Endothelial cell of umbilical vein (primary cell): Measurements from ENCODE around the gene COL1A1. TPM values are rescaled to one million over a fixed set of nuclear protein-coding genes. Genes with fewer than 3 reads are reported as not detected.
A peak's percentile ranks its signal among the peaks of the same experiment; 100 is the strongest.

Source experiments
- BruUV-seq: library from RNA; stranded (reverse); fragments of 400-500 nt; replicated peaks from 2 replicates; lab custom pipeline; 2021; lab: Mats Ljungman, UMichigan
- CTCF ChIA-PET: fragments of 300-600, 350-600 bp; sonication (Branson Sonifier 250); formaldehyde crosslinking; loops from one replicate; lab custom pipeline; 2021; ENCODE audit warnings: antibody characterized with exemption, inconsistent platforms; lab: Charles Lee
- POLR2A ChIA-PET: fragments of 300-600, 350-600 bp; sonication (Branson Sonifier 250); formaldehyde crosslinking; loops from one replicate; lab custom pipeline; 2021; ENCODE audit warnings: antibody characterized with exemption, inconsistent platforms; lab: Charles Lee
- DNase-seq: peaks from one replicate; pipeline ENCODE4 v3.0.0-alpha.2; 2011; ENCODE audit warnings: low read depth, low spot score
- FAIRE-seq: peaks from 2 replicates; lab custom pipeline; 2011; peaks lifted over from hg19 to GRCh38; lab: Jason Lieb, UNC
- H2AFZ ChIP-seq: 2 replicates; pipeline ENCODE4 v1.6.0; 2012; ENCODE audit warnings: low read depth, low read length, control low read depth, inconsistent platforms
- H3K27ac ChIP-seq: 2 replicates; pipeline ENCODE4 v1.5.1; 2011; ENCODE audit warnings: low read depth, mild to moderate bottlenecking, control low read depth, low read length, moderate library complexity; ENCODE audit not compliant: insufficient read depth
- H3K27me3 ChIP-seq, 2 experiments: 2 replicates each; pipeline versions ENCODE4 v1.6.0 to v1.6.1; 2011; ENCODE audit warnings: low read length in 2 of 2, mixed read lengths in 1 of 2; ENCODE audit not compliant: control insufficient read depth in 2 of 2, insufficient read depth in 2 of 2
- H3K36me3 ChIP-seq, 2 experiments: 2 replicates in 1 of 2; 3 replicates in 1 of 2; pipeline ENCODE4 v1.5.1; 2011; ENCODE audit warnings: low read length in 2 of 2, mild to moderate bottlenecking in 1 of 2, moderate library complexity in 1 of 2; ENCODE audit not compliant: control insufficient read depth in 2 of 2, insufficient read depth in 2 of 2; ENCODE audit errors: extremely low read depth in 1 of 2
- H3K4me1 ChIP-seq: 3 replicates; pipeline ENCODE4 v1.5.1; 2011; ENCODE audit warnings: mild to moderate bottlenecking, low read length; ENCODE audit not compliant: control insufficient read depth, insufficient read depth; ENCODE audit errors: extremely low read depth
- H3K4me2 ChIP-seq: 2 replicates; pipeline ENCODE4 v1.6.1; 2011; ENCODE audit warnings: low read length, control low read depth, mixed read lengths; ENCODE audit not compliant: insufficient read depth
- H3K4me3 ChIP-seq, 3 experiments: fragments of 200-600 bp in 1 of 3; sonication (generic), shearing (Covaris generic) in 1 of 3; replicated peaks in 1 of 3; 2 replicates each; pipeline ENCODE4 v1.5.1; 2011 to 2016; ENCODE audit warnings: control low read depth in 3 of 3, low read length in 3 of 3, mild to moderate bottlenecking in 2 of 3, inconsistent platforms in 1 of 3, low read depth in 1 of 3, moderate library complexity in 1 of 3; ENCODE audit not compliant: insufficient read depth in 1 of 3
- H3K79me2 ChIP-seq: 2 replicates; pipeline ENCODE4 v1.6.0; 2012; ENCODE audit warnings: low read length, inconsistent platforms; ENCODE audit not compliant: control insufficient read depth, insufficient read depth
- H3K9ac ChIP-seq: replicated peaks from 2 replicates; pipeline ENCODE3; 2011; ENCODE audit warnings: low read length, control low read depth; ENCODE audit not compliant: insufficient read depth; ENCODE audit errors: extremely low read depth
- H3K9me1 ChIP-seq: replicated peaks from 3 replicates; pipeline ENCODE4 v1.6.0; 2011; ENCODE audit warnings: mild to moderate bottlenecking, low read length; ENCODE audit not compliant: control insufficient read depth, insufficient read depth; ENCODE audit errors: extremely low read depth
- H3K9me3 ChIP-seq: replicated peaks from 2 replicates; pipeline ENCODE4 v1.5.1; 2012; ENCODE audit warnings: low read length, inconsistent platforms; ENCODE audit not compliant: control insufficient read depth, insufficient read depth
- H4K20me1 ChIP-seq: replicated peaks from 2 replicates; pipeline ENCODE3; 2011; ENCODE audit warnings: mild to moderate bottlenecking, low read length; ENCODE audit not compliant: control insufficient read depth, insufficient read depth; ENCODE audit errors: extremely low read depth
- FOS ChIP-seq: IDR thresholded peaks from 2 replicates; pipeline ENCODE4 v1.6.1; 2011; ENCODE audit warnings: mild to moderate bottlenecking, low read length, moderate library complexity, borderline replicate concordance; ENCODE audit not compliant: insufficient read depth
- JUN ChIP-seq: IDR thresholded peaks from 2 replicates; pipeline ENCODE4 v1.6.1; 2011; ENCODE audit warnings: borderline replicate concordance, low read depth; ENCODE audit not compliant: insufficient read length, insufficient read depth
- MYC ChIP-seq: IDR thresholded peaks from one replicate; pipeline ENCODE4 v1.6.1; 2011; ENCODE audit warnings: mild to moderate bottlenecking, low read depth, low read length
- POLR2AphosphoS5 ChIP-seq: IDR thresholded peaks from 2 replicates; pipeline ENCODE4 v1.6.1; 2012; ENCODE audit warnings: low read depth, mild to moderate bottlenecking, control low read depth, low read length, moderate library complexity; ENCODE audit not compliant: insufficient read depth
- dilution Hi-C: fragments of 300-500 bp; cut with MboI; formaldehyde crosslinking; loops from one replicate; pipeline ENCODE4 v1.15.0; 2019; ENCODE audit warnings: low sequenced_read_pairs; ENCODE audit not compliant: extremely low pct_ligation_motif_present
- intact Hi-C: fragments of 100-400 bp; cut with micrococcal nuclease; formaldehyde crosslinking; loops from one replicate; pipeline ENCODE4 v1.10.0; 2022
- polyA plus RNA-seq, 4 experiments: library from polyadenylated mRNA; depleted of rRNA in 3 of 4; stranded (reverse) in 3 of 4; unstranded in 1 of 4; fragments of >200 nt; gene quantifications; 2 replicates each; pipeline versions ENCODE4 v1.2.1 to v1.2.3, GENCODE V29; 2011 to 2012; ENCODE audit warnings: missing spikeins in 1 of 4
- total RNA-seq: library from RNA; stranded (reverse); gene quantifications from 2 replicates; pipeline ENCODE4 v1.2.3, GENCODE V29; 2021
- TF ChIP-seq, protein P1 (sequence below), 2 donors: IDR thresholded peaks; 1 replicate in 1 of 2; 2 replicates in 1 of 2; pipeline ENCODE4 v1.5.1; 2011; ENCODE audit warnings: low read length in 2 of 2, mild to moderate bottlenecking in 2 of 2, moderate library complexity in 2 of 2, control low read depth in 1 of 2, inconsistent platforms in 1 of 2, low read depth in 1 of 2; ENCODE audit not compliant: insufficient read depth in 1 of 2; ENCODE audit errors: extremely low read depth in 1 of 2
- TF ChIP-seq, protein P2 (sequence below): IDR thresholded peaks from 2 replicates; pipeline ENCODE4 v1.6.1; 2011; ENCODE audit not compliant: insufficient read depth, insufficient read length

The COL1A1 gene
- total and polyA plus RNA-seq, 2 donors (not counting 3 experiments of a cell fraction or from before 2014, with no cell fraction given) = 0.07 TPM

DNA sequence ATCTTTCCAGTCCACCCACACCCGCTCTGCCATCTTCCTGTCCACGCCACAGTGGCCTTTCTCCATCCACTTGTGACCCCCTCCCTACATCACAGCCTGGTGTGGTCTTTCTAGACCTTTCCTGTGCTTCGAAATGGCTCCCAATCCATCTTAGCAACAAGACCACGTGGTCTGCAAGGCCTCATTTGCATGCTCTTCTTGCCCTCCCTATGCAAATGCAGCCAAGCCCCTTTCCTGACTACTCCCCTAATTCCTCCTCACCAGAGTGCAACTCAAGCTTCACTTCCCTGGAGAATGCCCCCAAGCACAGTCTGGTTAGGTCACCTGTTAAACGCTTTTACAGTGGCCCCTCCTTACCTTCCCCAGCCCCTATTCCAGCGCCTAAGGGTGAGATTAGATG, 57.1 kb downstream of the COL1A1 start:
- no peak overlapping the region for H3K27ac ChIP-seq
- no peak for DNase-seq
- no peak overlapping the region for H3K4me3 ChIP-seq
- H3K4me1 ChIP-seq = peaks cover 51% of the 10 kb centered on the region
- intact Hi-C loops = no loop called here
- BruUV-seq = no TSS peak
- no peak for TF ChIP-seq MYC
- TF ChIP-seq JUN = no peak
- no peak for TF ChIP-seq FOS
- TF ChIP-seq, protein P1, sequence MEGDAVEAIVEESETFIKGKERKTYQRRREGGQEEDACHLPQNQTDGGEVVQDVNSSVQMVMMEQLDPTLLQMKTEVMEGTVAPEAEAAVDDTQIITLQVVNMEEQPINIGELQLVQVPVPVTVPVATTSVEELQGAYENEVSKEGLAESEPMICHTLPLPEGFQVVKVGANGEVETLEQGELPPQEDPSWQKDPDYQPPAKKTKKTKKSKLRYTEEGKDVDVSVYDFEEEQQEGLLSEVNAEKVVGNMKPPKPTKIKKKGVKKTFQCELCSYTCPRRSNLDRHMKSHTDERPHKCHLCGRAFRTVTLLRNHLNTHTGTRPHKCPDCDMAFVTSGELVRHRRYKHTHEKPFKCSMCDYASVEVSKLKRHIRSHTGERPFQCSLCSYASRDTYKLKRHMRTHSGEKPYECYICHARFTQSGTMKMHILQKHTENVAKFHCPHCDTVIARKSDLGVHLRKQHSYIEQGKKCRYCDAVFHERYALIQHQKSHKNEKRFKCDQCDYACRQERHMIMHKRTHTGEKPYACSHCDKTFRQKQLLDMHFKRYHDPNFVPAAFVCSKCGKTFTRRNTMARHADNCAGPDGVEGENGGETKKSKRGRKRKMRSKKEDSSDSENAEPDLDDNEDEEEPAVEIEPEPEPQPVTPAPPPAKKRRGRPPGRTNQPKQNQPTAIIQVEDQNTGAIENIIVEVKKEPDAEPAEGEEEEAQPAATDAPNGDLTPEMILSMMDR (IDR thresholded peaks at IDR 0.05; ENCODE audit: extremely low read depth in 1 of 2, insufficient read depth in 1 of 2, low read depth in 1 of 2, low read length in 2 of 2) = no peak
- TF ChIP-seq POLR2AphosphoS5 = no peak
- TF ChIP-seq, protein P2, sequence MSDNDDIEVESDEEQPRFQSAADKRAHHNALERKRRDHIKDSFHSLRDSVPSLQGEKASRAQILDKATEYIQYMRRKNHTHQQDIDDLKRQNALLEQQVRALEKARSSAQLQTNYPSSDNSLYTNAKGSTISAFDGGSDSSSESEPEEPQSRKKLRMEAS = peak; percentile 8
- no peaks in the 10 kb centered on the region for H3K9me1 ChIP-seq
- no peak for FAIRE-seq
- CTCF ChIA-PET = no interaction called here
- H3K9ac ChIP-seq = no peak overlapping the region
- POLR2A ChIA-PET = no interaction called here
- H3K9me3 ChIP-seq = no peaks in the 10 kb centered on the region
- dilution Hi-C loops = no loop called here
- H2AFZ ChIP-seq = no peak overlapping the region
- no peaks in the 10 kb centered on the region for H4K20me1 ChIP-seq
- H3K4me2 ChIP-seq = no peak overlapping the region
- H3K79me2 ChIP-seq = peaks cover 69% of the 10 kb centered on the region
- H3K36me3 ChIP-seq = peaks cover 3 to 37% of the 10 kb centered on the region in 2 experiments
- H3K27me3 ChIP-seq = no peaks in the 10 kb centered on the region
